Colonic mucosa (tissue), 4 donors: ENCODE results near the gene SLMAP. TPM values are rescaled to one million over a fixed set of nuclear protein-coding genes. Genes with fewer than 3 reads are reported as not detected.

Experiments used
- DNase-seq: peaks from one replicate; pipeline ENCODE4 v3.0.0-alpha.2; 2020
- H3K27ac ChIP-seq: fragments of 200-600 bp; one replicate; pipeline ENCODE4 v1.8.0; 2021
- H3K27me3 ChIP-seq: fragments of 200-600 bp; one replicate; pipeline ENCODE4 v1.8.0; 2021
- H3K36me3 ChIP-seq: fragments of 200-600 bp; one replicate; pipeline ENCODE4 v1.8.0; 2021
- H3K4me1 ChIP-seq: fragments of 200-600 bp; one replicate; pipeline ENCODE4 v1.8.0; 2021; ENCODE audit warnings: mild to moderate bottlenecking
- H3K4me3 ChIP-seq: fragments of 200-600 bp; one replicate; pipeline ENCODE4 v1.8.0; 2021
- H3K9ac ChIP-seq, 2 donors: one replicate each; pipeline ENCODE4 v1.7.0; 2013; ENCODE audit warnings: control low read depth in 2 of 2, low read depth in 2 of 2, low read length in 2 of 2
- H3K9me3 ChIP-seq: fragments of 200-600 bp; one replicate; pipeline ENCODE4 v1.8.0; 2021
- intact Hi-C: fragments of 100-400 bp; cut with DNase I; formaldehyde crosslinking; loops from one replicate; pipeline ENCODE4 v1.14.1; 2022
- total RNA-seq, 2 donors: library from RNA; stranded (reverse); fragmentation: NEBNext Ultra II Directional in 1 of 2; extraction: Animal tissue kit (Norgen Biotek cat#: 25700) in 1 of 2; gene quantifications; one replicate each; pipeline ENCODE4 v1.2.1, GENCODE V29; 2021
- TF ChIP-seq, protein P1 (sequence below): fragments of 200-600 bp; IDR thresholded peaks from one replicate; pipeline ENCODE4 v1.8.0; 2022; ENCODE audit warnings: antibody characterized with exemption, mild to moderate bottlenecking
- donor health status: healthy.
- donor health status: DM: no; HTN: no; CAD: no.
- donor health status: DM: no; HTN: no; CAD: no.

The SLMAP gene
- total RNA-seq, 2 donors from 2014 or later = 81.1 to 124 TPM

DNA sequence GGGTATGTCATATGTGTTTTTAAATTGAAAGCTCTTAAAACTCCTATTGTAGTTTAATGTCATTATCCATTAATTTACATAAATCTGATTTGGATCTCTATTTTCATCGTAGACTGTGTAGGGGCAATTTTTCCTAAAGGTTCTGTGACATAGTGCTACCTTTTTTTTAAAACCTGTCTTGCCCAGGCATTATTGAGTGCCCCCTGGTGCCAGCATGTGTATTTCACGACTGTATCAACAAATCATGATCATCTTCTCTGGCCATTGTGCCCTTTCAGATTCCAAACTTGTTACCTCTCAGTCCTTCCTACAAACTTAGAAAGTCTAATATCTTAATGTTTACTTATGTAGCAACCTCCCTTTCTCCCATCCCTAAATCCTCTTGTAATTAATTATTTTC is 154.9 kb downstream of the SLMAP start:
- peaks cover 13% of the 10 kb centered on the region for H3K36me3 ChIP-seq

DNA sequence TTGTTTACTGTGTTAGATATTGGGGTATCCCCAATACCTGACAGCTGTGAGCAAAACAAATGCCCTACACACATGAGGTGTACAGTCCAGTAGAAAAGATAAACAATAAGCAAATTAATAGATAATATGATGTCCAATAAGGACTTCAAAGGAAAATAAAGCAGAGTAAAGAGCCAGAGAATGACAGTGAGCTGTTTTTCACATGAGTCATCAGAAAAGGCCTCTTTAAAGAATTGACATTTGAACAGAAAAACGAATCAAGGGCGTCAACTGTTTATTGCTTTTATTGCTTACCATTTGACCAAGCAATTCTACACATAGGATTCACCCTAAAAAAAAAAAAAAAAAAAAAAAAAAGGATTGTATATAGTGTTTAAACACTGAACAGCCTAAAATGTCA is 155.5 kb downstream of the SLMAP start:
- no peaks in the 10 kb centered on the region for H3K4me1 ChIP-seq
- TF ChIP-seq, protein P1, sequence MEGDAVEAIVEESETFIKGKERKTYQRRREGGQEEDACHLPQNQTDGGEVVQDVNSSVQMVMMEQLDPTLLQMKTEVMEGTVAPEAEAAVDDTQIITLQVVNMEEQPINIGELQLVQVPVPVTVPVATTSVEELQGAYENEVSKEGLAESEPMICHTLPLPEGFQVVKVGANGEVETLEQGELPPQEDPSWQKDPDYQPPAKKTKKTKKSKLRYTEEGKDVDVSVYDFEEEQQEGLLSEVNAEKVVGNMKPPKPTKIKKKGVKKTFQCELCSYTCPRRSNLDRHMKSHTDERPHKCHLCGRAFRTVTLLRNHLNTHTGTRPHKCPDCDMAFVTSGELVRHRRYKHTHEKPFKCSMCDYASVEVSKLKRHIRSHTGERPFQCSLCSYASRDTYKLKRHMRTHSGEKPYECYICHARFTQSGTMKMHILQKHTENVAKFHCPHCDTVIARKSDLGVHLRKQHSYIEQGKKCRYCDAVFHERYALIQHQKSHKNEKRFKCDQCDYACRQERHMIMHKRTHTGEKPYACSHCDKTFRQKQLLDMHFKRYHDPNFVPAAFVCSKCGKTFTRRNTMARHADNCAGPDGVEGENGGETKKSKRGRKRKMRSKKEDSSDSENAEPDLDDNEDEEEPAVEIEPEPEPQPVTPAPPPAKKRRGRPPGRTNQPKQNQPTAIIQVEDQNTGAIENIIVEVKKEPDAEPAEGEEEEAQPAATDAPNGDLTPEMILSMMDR = no peak
- intact Hi-C loops = no loop called here
- H3K27ac ChIP-seq = no peak overlapping the region
- DNase-seq = no peak
- peaks cover 13% of the 10 kb centered on the region for H3K36me3 ChIP-seq
- H3K9me3 ChIP-seq = no peaks in the 10 kb centered on the region
- no peak overlapping the region for H3K4me3 ChIP-seq
- no peak overlapping the region for H3K9ac ChIP-seq
- H3K27me3 ChIP-seq = no peaks in the 10 kb centered on the region

More for the DNA sequence above, 154.9 kb downstream of the SLMAP start:
- peak; percentile 25 for DNase-seq
- no peaks in the 10 kb centered on the region for H3K4me1 ChIP-seq
- intact Hi-C loops = no loop called here
- H3K27ac ChIP-seq = no peak overlapping the region
- no peaks in the 10 kb centered on the region for H3K27me3 ChIP-seq
- TF ChIP-seq, protein P1 = no peak
- H3K9me3 ChIP-seq = no peaks in the 10 kb centered on the region
- H3K4me3 ChIP-seq = no peak overlapping the region
- H3K9ac ChIP-seq = no peak overlapping the region

DNA sequence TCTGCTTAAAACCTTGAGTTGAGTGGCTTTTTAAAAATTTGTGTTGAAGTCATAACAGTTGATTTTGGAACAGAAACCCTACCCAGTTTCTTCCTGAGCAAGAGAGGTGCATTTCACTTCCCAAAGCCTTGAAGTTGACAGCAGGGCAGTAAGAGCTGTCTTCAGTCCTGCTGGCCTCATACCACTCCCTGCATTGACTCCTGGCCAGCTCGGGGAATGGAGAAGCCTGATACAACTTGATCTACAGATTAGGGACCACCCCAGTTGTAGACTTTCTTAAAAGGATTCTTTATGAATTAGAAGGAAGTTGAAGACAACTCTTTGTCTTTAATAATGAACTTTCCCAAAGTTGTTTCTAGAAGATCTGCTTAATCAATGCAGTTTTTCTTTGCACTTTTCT is 161.5 kb downstream of the SLMAP start:
- intact Hi-C loops = no loop called here
- no peak overlapping the region for H3K27ac ChIP-seq
- no peaks in the 10 kb centered on the region for H3K4me1 ChIP-seq
- no peaks in the 10 kb centered on the region for H3K9me3 ChIP-seq
- H3K27me3 ChIP-seq = no peaks in the 10 kb centered on the region
- TF ChIP-seq, protein P1 = no peak
- H3K9ac ChIP-seq = no peak overlapping the region
- no peak for DNase-seq
- no peak overlapping the region for H3K4me3 ChIP-seq
- H3K36me3 ChIP-seq = peaks cover 8% of the 10 kb centered on the region

DNA sequence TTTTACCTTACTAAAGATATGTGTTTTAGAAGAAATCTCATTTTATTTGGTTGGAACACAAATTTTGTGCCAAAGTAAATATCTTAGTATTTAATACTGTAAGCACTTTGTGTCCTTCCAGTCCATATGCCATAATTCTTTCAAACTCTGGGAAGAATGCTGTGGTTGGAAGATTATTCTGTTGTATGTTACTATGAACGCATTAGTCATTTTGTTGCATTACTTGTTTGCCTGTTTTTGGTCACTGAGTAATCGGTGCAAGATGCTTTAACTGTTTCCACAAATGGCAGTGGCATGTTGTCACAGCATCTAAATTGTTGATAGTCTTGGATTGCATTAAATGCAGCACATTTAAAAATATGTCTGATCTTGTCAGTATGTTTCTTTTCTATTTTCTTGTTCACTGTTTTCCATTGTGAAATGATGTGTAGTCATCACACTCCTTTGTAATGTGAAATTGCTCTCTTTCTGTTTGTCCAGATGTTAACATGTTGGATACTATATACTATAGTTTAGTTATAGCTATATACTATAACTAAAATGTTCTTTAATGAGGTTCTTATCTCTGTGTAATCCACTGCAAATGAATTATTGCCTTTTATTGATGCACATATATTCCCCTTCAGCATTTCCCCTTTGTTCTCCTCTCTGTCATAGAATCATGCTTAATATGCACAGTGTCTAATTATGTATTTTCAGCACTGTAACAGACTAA is 162.2 kb downstream of the SLMAP start:
- Histone ChIP-seq H3K9ac (no peak overlapping the region), H3K4me3 (no peak overlapping the region), H3K27me3 (no peaks in the 10 kb centered on the region), H3K4me1 (no peaks in the 10 kb centered on the region), H3K36me3 (peaks cover 8% of the 10 kb centered on the region), H3K9me3 (no peaks in the 10 kb centered on the region), H3K27ac (no peak overlapping the region)
- intact Hi-C loops = no loop called here
- TF ChIP-seq, protein P1 = no peak
- no peak for DNase-seq

DNA sequence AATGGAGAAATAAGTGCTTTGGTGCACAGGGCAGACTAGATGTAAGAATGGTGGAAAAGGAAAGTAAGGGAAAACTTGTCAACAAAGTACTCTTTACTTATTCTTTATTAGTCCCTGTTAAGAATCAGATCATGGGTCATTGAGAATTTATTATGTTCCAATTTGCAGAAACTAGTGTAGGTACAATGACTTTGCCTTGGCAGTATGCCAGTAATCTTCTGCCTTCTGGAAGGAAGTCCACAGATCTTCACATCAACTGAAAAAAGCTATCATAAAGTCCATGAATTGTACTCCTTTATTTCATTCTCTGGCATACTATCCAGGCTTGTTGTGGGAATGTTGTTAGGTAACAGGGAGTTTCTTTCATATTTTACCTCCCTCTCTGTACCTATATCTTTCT is 163.9 kb downstream of the SLMAP start:
- intact Hi-C loops = no loop called here
- no peaks in the 10 kb centered on the region for H3K4me1 ChIP-seq
- TF ChIP-seq, protein P1 = no peak
- peaks cover 6% of the 10 kb centered on the region for H3K36me3 ChIP-seq
- H3K9ac ChIP-seq = no peak overlapping the region
- DNase-seq = no peak
- H3K4me3 ChIP-seq = no peak overlapping the region
- no peak overlapping the region for H3K27ac ChIP-seq
- H3K27me3 ChIP-seq = no peaks in the 10 kb centered on the region
- H3K9me3 ChIP-seq = no peaks in the 10 kb centered on the region
